Cardiac fibroblast (primary cell): ENCODE data around the gene SLC52A1.

Experiments
- DNase-seq, 2 donors: peaks; one replicate each; pipeline versions ENCODE4 v3.0.0 to v3.0.0-alpha.2; 2010; ENCODE audit warnings: low read depth in 2 of 2
- H3K4me3 ChIP-seq, 2 donors: replicated peaks in 1 of 2; 1 replicate in 1 of 2; 2 replicates in 1 of 2; pipeline ENCODE4 v1.5.1; 2011; ENCODE audit warnings: low read depth in 2 of 2, low read length in 2 of 2, mild to moderate bottlenecking in 2 of 2, moderate library complexity in 1 of 2
- TF ChIP-seq, protein P1 (sequence below): IDR thresholded peaks from one replicate; pipeline ENCODE4 v1.5.1; 2011; ENCODE audit warnings: low read depth, mild to moderate bottlenecking, low read length, inconsistent platforms

The SLC52A1 gene

DNA sequence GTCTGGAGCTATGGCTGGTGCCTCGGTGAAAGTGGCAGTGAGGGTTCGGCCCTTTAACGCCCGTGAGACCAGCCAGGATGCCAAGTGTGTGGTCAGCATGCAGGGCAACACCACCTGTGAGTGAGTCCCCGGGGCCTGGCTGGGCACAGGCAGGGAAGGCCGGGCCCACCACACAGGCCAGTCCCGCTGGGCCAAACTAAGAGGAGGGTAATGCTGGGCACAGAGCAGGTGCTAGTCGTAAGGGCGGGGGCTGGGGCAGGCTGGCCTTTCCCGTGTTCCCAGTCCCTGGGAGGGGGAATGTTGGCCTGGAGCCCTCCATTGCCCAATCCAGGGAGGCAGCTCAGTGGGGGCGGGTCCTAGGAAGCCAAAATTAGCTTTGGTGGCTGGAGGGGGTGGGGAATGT is 35.0 kb downstream of the SLC52A1 start:
- DNase-seq = peak in 1 of 2 donors; percentile 56
- no peak overlapping the region for H3K4me3 ChIP-seq
- TF ChIP-seq, protein P1, sequence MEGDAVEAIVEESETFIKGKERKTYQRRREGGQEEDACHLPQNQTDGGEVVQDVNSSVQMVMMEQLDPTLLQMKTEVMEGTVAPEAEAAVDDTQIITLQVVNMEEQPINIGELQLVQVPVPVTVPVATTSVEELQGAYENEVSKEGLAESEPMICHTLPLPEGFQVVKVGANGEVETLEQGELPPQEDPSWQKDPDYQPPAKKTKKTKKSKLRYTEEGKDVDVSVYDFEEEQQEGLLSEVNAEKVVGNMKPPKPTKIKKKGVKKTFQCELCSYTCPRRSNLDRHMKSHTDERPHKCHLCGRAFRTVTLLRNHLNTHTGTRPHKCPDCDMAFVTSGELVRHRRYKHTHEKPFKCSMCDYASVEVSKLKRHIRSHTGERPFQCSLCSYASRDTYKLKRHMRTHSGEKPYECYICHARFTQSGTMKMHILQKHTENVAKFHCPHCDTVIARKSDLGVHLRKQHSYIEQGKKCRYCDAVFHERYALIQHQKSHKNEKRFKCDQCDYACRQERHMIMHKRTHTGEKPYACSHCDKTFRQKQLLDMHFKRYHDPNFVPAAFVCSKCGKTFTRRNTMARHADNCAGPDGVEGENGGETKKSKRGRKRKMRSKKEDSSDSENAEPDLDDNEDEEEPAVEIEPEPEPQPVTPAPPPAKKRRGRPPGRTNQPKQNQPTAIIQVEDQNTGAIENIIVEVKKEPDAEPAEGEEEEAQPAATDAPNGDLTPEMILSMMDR = no peak

- peak overlapping the region; percentile 93 to 97 for H3K4me3 ChIP-seq
- DNase-seq = no peak
- TF ChIP-seq, protein P1 = no peak
These were observed 35.7 kb downstream of the SLC52A1 start for GRCh38 chr17:4999430-5000093.

GRCh38 chr17:4998732-4999429 is 36.3 kb downstream of the SLC52A1 start:
- no peak for DNase-seq
- H3K4me3 ChIP-seq = peak overlapping the region; percentile 93 to 97
- TF ChIP-seq, protein P1 = no peak

- TF ChIP-seq, protein P1 = no peak
- peak overlapping the region; percentile 93 to 97 for H3K4me3 ChIP-seq
- peak in 1 of 2 donors; percentile 13 for DNase-seq
These were observed 37.0 kb downstream of the SLC52A1 start for GRCh38 chr17:4998027-4998731.

- peak; percentile 89 to 91 for DNase-seq
- H3K4me3 ChIP-seq = peak within 1 kb of the TSS; percentile 93 to 97
- TF ChIP-seq, protein P1 = no peak
These were observed 37.8 kb downstream of the SLC52A1 start, which contains the start of the genes INCA1 and KIF1C for GRCh38 chr17:4997302-4998026. Gene INCA1, minus strand, starts transcription at chr17:4997522. Its CDS starts 3,085 bp downstream, at chr17:4994437. Gene KIF1C, plus strand, starts transcription at chr17:4997950. Its CDS starts 2,297 bp downstream, at chr17:5000247.

- TF ChIP-seq, protein P1 = no peak
These were observed 41.1 kb downstream of the SLC52A1 start for GRCh38 chr17:4994081-4994595.

More at GRCh38 chr17:4994081-4994595, 41.1 kb downstream of the SLC52A1 start:
- no peak overlapping the region for H3K4me3 ChIP-seq
- peak in 1 of 2 donors; percentile 57 for DNase-seq
